HEK293 (cell line): ENCODE data around the gene ADAMTS4.
A peak's percentile ranks its signal among the peaks of the same experiment; 100 is the strongest.

Experiments used
- GLI4 ChIP-seq: fragments of 450-650 bp; formaldehyde crosslinking; IDR thresholded peaks from 2 replicates; pipeline ENCODE4 v1.5.1; 2016; ENCODE audit warnings: missing biosample characterization, missing genetic modification characterization
- MYNN ChIP-seq: fragments of 450-650 bp; formaldehyde crosslinking; IDR thresholded peaks from 2 replicates; pipeline ENCODE4 v1.5.1; 2016; ENCODE audit warnings: missing biosample characterization, missing genetic modification characterization, borderline replicate concordance
- PRDM1 ChIP-seq: fragments of 450-650 bp; formaldehyde crosslinking; IDR thresholded peaks from 2 replicates; pipeline ENCODE4; 2016; ENCODE audit warnings: missing biosample characterization, missing genetic modification characterization
- RBAK ChIP-seq: fragments of 450-650 bp; formaldehyde crosslinking; IDR thresholded peaks from 2 replicates; pipeline ENCODE4 v1.5.1; 2016; ENCODE audit warnings: missing biosample characterization, missing genetic modification characterization
- TRIM28 ChIP-seq: IDR thresholded peaks from 2 replicates; pipeline ENCODE4 v1.6.1; 2011; ENCODE audit warnings: low read length, control low read depth, borderline replicate concordance
- ZBTB20 ChIP-seq: fragments of 450-650 bp; formaldehyde crosslinking; IDR thresholded peaks from 2 replicates; pipeline ENCODE4 v1.5.1; 2016; ENCODE audit warnings: missing biosample characterization, missing genetic modification characterization
- ZBTB21 ChIP-seq: fragments of 450-650 bp; formaldehyde crosslinking; IDR thresholded peaks from 2 replicates; pipeline ENCODE4 v1.5.1; 2017; ENCODE audit warnings: missing biosample characterization, missing genetic modification characterization
- ZBTB48 ChIP-seq: fragments of 450-650 bp; formaldehyde crosslinking; IDR thresholded peaks from 2 replicates; pipeline ENCODE4 v1.5.1; 2016; ENCODE audit warnings: missing biosample characterization, missing genetic modification characterization
- ZFP41 ChIP-seq: fragments of 450-650 bp; formaldehyde crosslinking; IDR thresholded peaks from 2 replicates; pipeline ENCODE4 v1.5.1; 2016; ENCODE audit warnings: missing biosample characterization, missing genetic modification characterization, borderline replicate concordance
- ZNF121 ChIP-seq: fragments of 450-650 bp; formaldehyde crosslinking; IDR thresholded peaks from 2 replicates; pipeline ENCODE4 v1.5.1; 2016; ENCODE audit warnings: missing biosample characterization, missing genetic modification characterization
- ZNF24 ChIP-seq: fragments of 450-650 bp; formaldehyde crosslinking; IDR thresholded peaks from 2 replicates; pipeline ENCODE4 v1.5.1; 2016; ENCODE audit warnings: missing biosample characterization, missing genetic modification characterization
- ZNF302 ChIP-seq: fragments of 450-650 bp; formaldehyde crosslinking; IDR thresholded peaks from 2 replicates; pipeline ENCODE4 v1.5.1; 2016; ENCODE audit warnings: missing biosample characterization, missing genetic modification characterization, low read depth
- ZNF426 ChIP-seq: fragments of 450-650 bp; formaldehyde crosslinking; IDR thresholded peaks from 2 replicates; pipeline ENCODE4 v1.5.1; 2017; ENCODE audit warnings: missing biosample characterization, missing genetic modification characterization, mild to moderate bottlenecking, inconsistent platforms, moderate library complexity
- ZNF549 ChIP-seq: fragments of 450-650 bp; IDR thresholded peaks from 2 replicates; pipeline ENCODE4 v1.5.1; 2018; ENCODE audit warnings: missing biosample characterization, missing genetic modification characterization, mild to moderate bottlenecking, inconsistent platforms, moderate library complexity
- ZNF560 ChIP-seq: fragments of 450-650 bp; formaldehyde crosslinking; IDR thresholded peaks from 2 replicates; pipeline ENCODE4 v1.5.1; 2017; ENCODE audit warnings: missing biosample characterization, missing genetic modification characterization, borderline replicate concordance
- ZNF585B ChIP-seq: fragments of 450-650 bp; formaldehyde crosslinking; IDR thresholded peaks from 2 replicates; pipeline ENCODE4 v1.5.1; 2016; ENCODE audit warnings: missing biosample characterization, missing genetic modification characterization
- ZNF596 ChIP-seq: fragments of 450-650 bp; IDR thresholded peaks from 2 replicates; pipeline ENCODE4 v1.5.0; 2018; ENCODE audit warnings: missing biosample characterization, mild to moderate bottlenecking, missing genetic modification characterization, moderate library complexity
- ZNF623 ChIP-seq: fragments of 450-650 bp; formaldehyde crosslinking; IDR thresholded peaks from 2 replicates; pipeline ENCODE4 v1.5.1; 2016; ENCODE audit warnings: missing biosample characterization, missing genetic modification characterization
- ZNF701 ChIP-seq: fragments of 450-650 bp; formaldehyde crosslinking; IDR thresholded peaks from 2 replicates; pipeline ENCODE4 v1.5.1; 2016; ENCODE audit warnings: missing biosample characterization, missing genetic modification characterization
- TF ChIP-seq, protein P1 (sequence below): fragments of 450-650 bp; formaldehyde crosslinking; IDR thresholded peaks from 2 replicates; pipeline ENCODE4 v1.5.1; 2016; ENCODE audit warnings: missing biosample characterization, missing genetic modification characterization
- TF ChIP-seq, protein P2 (sequence below): fragments of 450-650 bp; formaldehyde crosslinking; conservative IDR thresholded peaks from 2 replicates; pipeline ENCODE4 v1.5.1; 2016; ENCODE audit warnings: low read depth, missing biosample characterization, missing genetic modification characterization
- TF ChIP-seq, protein P3 (sequence below): fragments of 450-650 bp; formaldehyde crosslinking; IDR thresholded peaks from 2 replicates; pipeline ENCODE4 v1.5.1; 2016; ENCODE audit warnings: missing biosample characterization, missing genetic modification characterization
- TF ChIP-seq, protein P4 (sequence below): fragments of 450-650 bp; formaldehyde crosslinking; IDR thresholded peaks from 2 replicates; pipeline ENCODE4 v1.5.1; 2016; ENCODE audit warnings: missing biosample characterization, missing genetic modification characterization
- TF ChIP-seq, protein P5 (sequence below): fragments of 450-650 bp; formaldehyde crosslinking; IDR thresholded peaks from 2 replicates; pipeline ENCODE4 v1.5.1; 2016; ENCODE audit warnings: missing biosample characterization, missing genetic modification characterization
- TF ChIP-seq, protein P6 (sequence below): fragments of 450-650 bp; formaldehyde crosslinking; IDR thresholded peaks from 2 replicates; pipeline ENCODE4 v1.5.1; 2017; ENCODE audit warnings: missing biosample characterization, missing genetic modification characterization
- TF ChIP-seq, protein P7 (sequence below): fragments of 450-650 bp; formaldehyde crosslinking; IDR thresholded peaks from 2 replicates; pipeline ENCODE4 v1.5.1; 2016; ENCODE audit warnings: missing biosample characterization, missing genetic modification characterization

ADAMTS4 gene

DNA sequence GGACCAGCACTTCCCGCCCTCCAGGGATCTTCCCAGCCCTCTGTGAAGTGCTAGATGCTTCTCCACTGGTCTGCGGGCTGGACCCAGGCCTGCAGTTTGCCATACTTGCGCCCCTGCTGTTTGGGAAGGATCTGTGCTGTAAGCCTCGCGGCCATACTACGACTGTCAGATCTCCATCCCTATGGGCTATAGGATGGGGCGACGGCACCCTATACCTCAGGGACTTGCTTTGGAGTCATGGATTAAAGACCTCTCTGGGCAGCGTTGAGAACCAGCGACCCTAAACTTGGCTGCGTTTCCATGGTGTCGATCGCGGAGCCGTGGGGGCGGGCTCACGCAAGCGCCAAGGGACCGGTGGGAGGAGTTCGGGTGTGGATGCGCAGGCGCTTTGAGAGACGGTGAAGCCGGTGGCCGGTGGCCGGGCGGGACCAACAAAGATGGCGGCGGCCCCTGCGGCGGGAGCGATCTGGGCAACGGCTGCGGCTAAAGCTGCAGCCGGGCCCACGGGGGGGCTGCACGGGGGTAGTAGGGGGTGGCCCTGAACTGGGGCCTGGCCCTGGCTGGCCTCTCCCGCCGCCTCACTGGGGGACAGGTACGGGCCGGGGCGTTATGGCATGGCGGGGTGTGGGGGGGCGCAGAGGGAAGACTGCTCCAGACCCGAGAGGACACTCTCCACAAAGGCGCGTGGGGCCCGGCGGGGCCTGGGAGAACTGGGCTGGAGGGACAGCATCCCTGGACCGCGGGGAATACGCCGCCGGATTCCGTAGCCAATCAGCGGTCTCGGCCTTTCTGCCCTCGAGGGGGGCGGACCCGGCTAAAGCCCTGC is 39.6 kb downstream of the ADAMTS4 start, which contains the start of gene USP21 (continued):
- TF ChIP-seq ZBTB21 (tag by site-specific recombination) (0 out of 2 replicates have a peak, but pooled peaks have one; percentile 19), ZNF585B (tag by site-specific recombination) (no peak), GLI4 (tag by site-specific recombination) (0 out of 2 replicates have a peak, but pooled peaks have one; percentile 61), ZNF302 (tag by site-specific recombination) (no peak), ZNF426 (no peak), MYNN (tag by site-specific recombination) (no peak), ZNF596 (no peak), ZNF701 (tag by site-specific recombination) (no peak), ZNF549 (tag by site-specific recombination) (no peak), ZNF623 (tag by site-specific recombination) (no peak; the same call in 1 of the 2 replicates), ZBTB20 (peak; percentile 29; the same call in 1 of the 2 replicates), ZFP41 (tag by site-specific recombination) (no peak), TRIM28 (no peak), ZNF121 (tag by site-specific recombination) (no peak), ZNF24 (no peak; the same call in 1 of the 2 replicates), ZBTB48 (tag by site-specific recombination) (peak; percentile 35; the same call in 1 of the 2 replicates), ZNF560 (tag by site-specific recombination) (no peak), PRDM1 (tag by site-specific recombination) (no peak), RBAK (tag by site-specific recombination) (no peak)
- TF ChIP-seq, protein P1, sequence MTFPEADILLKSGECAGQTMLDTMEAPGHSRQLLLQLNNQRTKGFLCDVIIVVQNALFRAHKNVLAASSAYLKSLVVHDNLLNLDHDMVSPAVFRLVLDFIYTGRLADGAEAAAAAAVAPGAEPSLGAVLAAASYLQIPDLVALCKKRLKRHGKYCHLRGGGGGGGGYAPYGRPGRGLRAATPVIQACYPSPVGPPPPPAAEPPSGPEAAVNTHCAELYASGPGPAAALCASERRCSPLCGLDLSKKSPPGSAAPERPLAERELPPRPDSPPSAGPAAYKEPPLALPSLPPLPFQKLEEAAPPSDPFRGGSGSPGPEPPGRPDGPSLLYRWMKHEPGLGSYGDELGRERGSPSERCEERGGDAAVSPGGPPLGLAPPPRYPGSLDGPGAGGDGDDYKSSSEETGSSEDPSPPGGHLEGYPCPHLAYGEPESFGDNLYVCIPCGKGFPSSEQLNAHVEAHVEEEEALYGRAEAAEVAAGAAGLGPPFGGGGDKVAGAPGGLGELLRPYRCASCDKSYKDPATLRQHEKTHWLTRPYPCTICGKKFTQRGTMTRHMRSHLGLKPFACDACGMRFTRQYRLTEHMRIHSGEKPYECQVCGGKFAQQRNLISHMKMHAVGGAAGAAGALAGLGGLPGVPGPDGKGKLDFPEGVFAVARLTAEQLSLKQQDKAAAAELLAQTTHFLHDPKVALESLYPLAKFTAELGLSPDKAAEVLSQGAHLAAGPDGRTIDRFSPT (tag by site-specific recombination), result no peak
- TF ChIP-seq, protein P2, sequence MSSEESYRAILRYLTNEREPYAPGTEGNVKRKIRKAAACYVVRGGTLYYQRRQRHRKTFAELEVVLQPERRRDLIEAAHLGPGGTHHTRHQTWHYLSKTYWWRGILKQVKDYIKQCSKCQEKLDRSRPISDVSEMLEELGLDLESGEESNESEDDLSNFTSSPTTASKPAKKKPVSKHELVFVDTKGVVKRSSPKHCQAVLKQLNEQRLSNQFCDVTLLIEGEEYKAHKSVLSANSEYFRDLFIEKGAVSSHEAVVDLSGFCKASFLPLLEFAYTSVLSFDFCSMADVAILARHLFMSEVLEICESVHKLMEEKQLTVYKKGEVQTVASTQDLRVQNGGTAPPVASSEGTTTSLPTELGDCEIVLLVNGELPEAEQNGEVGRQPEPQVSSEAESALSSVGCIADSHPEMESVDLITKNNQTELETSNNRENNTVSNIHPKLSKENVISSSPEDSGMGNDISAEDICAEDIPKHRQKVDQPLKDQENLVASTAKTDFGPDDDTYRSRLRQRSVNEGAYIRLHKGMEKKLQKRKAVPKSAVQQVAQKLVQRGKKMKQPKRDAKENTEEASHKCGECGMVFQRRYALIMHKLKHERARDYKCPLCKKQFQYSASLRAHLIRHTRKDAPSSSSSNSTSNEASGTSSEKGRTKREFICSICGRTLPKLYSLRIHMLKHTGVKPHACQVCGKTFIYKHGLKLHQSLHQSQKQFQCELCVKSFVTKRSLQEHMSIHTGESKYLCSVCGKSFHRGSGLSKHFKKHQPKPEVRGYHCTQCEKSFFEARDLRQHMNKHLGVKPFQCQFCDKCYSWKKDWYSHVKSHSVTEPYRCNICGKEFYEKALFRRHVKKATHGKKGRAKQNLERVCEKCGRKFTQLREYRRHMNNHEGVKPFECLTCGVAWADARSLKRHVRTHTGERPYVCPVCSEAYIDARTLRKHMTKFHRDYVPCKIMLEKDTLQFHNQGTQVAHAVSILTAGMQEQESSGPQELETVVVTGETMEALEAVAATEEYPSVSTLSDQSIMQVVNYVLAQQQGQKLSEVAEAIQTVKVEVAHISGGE (tag by site-specific recombination), result peak; percentile 21
- TF ChIP-seq, protein P3, sequence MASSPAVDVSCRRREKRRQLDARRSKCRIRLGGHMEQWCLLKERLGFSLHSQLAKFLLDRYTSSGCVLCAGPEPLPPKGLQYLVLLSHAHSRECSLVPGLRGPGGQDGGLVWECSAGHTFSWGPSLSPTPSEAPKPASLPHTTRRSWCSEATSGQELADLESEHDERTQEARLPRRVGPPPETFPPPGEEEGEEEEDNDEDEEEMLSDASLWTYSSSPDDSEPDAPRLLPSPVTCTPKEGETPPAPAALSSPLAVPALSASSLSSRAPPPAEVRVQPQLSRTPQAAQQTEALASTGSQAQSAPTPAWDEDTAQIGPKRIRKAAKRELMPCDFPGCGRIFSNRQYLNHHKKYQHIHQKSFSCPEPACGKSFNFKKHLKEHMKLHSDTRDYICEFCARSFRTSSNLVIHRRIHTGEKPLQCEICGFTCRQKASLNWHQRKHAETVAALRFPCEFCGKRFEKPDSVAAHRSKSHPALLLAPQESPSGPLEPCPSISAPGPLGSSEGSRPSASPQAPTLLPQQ, result peak; percentile 83
- TF ChIP-seq, protein P4, sequence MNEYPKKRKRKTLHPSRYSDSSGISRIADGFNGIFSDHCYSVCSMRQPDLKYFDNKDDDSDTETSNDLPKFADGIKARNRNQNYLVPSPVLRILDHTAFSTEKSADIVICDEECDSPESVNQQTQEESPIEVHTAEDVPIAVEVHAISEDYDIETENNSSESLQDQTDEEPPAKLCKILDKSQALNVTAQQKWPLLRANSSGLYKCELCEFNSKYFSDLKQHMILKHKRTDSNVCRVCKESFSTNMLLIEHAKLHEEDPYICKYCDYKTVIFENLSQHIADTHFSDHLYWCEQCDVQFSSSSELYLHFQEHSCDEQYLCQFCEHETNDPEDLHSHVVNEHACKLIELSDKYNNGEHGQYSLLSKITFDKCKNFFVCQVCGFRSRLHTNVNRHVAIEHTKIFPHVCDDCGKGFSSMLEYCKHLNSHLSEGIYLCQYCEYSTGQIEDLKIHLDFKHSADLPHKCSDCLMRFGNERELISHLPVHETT, result peak; percentile 51; the same call in 1 of the 2 replicates
- TF ChIP-seq, protein P5, sequence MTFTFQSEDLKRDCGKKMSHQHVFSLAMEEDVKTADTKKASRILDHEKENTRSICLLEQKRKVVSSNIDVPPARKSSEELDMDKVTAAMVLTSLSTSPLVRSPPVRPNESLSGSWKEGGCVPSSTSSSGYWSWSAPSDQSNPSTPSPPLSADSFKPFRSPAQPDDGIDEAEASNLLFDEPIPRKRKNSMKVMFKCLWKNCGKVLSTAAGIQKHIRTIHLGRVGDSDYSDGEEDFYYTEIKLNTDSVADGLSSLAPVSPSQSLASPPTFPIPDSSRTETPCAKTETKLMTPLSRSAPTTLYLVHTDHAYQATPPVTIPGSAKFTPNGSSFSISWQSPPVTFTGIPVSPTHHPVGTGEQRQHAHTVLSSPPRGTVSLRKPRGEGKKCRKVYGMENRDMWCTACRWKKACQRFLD (tag by site-specific recombination), result no peak
- TF ChIP-seq, protein P6, sequence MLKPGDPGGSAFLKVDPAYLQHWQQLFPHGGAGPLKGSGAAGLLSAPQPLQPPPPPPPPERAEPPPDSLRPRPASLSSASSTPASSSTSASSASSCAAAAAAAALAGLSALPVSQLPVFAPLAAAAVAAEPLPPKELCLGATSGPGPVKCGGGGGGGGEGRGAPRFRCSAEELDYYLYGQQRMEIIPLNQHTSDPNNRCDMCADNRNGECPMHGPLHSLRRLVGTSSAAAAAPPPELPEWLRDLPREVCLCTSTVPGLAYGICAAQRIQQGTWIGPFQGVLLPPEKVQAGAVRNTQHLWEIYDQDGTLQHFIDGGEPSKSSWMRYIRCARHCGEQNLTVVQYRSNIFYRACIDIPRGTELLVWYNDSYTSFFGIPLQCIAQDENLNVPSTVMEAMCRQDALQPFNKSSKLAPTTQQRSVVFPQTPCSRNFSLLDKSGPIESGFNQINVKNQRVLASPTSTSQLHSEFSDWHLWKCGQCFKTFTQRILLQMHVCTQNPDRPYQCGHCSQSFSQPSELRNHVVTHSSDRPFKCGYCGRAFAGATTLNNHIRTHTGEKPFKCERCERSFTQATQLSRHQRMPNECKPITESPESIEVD, result no peak
- TF ChIP-seq, protein P7, sequence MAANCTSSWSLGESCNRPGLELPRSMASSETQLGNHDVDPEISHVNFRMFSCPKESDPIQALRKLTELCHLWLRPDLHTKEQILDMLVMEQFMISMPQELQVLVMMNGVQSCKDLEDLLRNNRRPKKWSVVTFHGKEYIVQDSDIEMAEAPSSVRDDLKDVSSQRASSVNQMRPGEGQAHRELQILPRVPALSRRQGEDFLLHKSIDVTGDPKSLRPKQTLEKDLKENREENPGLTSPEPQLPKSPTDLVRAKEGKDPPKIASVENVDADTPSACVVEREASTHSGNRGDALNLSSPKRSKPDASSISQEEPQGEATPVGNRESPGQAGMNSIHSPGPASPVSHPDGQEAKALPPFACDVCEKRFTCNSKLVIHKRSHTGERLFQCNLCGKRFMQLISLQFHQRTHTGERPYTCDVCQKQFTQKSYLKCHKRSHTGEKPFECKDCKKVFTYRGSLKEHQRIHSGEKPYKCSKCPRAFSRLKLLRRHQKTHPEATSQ (tag by site-specific recombination), result no peak
